Fibroblast of villous mesenchyme (primary cell): ENCODE measurements around the gene CACNA1A. TPM values are rescaled to one million over a fixed set of nuclear protein-coding genes. Genes with fewer than 3 reads are reported as not detected.
A peak's percentile ranks its signal among the peaks of the same experiment; 100 is the strongest.
"Not testable (repeated sequence)": the region's sequence is repeated elsewhere in the genome, so short reads cannot be mapped to it uniquely, and the experiment has no call there.

ENCODE experiments used
- DNase-seq: peaks from one replicate; pipeline ENCODE4 v3.0.0-alpha.2; 2010; ENCODE audit warnings: low read depth
- H3K4me3 ChIP-seq: 2 replicates; pipeline ENCODE4 v1.5.1; 2011; ENCODE audit warnings: low read depth, mild to moderate bottlenecking, low read length
- CTCF ChIP-seq: IDR thresholded peaks from 2 replicates; pipeline ENCODE4 v1.5.1; 2012; ENCODE audit warnings: low read depth, mild to moderate bottlenecking, low read length; ENCODE audit not compliant: insufficient read depth
- total RNA-seq: library from RNA; depleted of rRNA; stranded (reverse); fragments of >200 nt; gene quantifications from 2 replicates; pipeline ENCODE4 v1.2.3, GENCODE V29; 2012

CACNA1A gene
- total RNA-seq, 1 donor: 0.43 TPM

- peak; percentile 57 for DNase-seq
- TF ChIP-seq CTCF: peak; percentile 48
- no peak overlapping the region for H3K4me3 ChIP-seq
These were observed 243.8 kb downstream of the CACNA1A start for GRCh38 chr19:13262450-13262849.

- DNase-seq: peak; percentile 58
- TF ChIP-seq CTCF: no peak
- no peak overlapping the region for H3K4me3 ChIP-seq
These were observed 245.2 kb downstream of the CACNA1A start for GRCh38 chr19:13260883-13261653.

- no peak for TF ChIP-seq CTCF
- no peak for DNase-seq
- no peak overlapping the region for H3K4me3 ChIP-seq
These were observed 249.4 kb downstream of the CACNA1A start for GRCh38 chr19:13256918-13257317.

GRCh38 chr19:13256398-13256797, 249.9 kb downstream of the CACNA1A start:
- not testable (repeated sequence) for DNase-seq, H3K4me3 ChIP-seq

GRCh38 chr19:13255719-13256059, 250.6 kb downstream of the CACNA1A start:
- no peak for DNase-seq
- TF ChIP-seq CTCF: no peak
- H3K4me3 ChIP-seq: no peak overlapping the region

GRCh38 chr19:13255041-13255718, 251.1 kb downstream of the CACNA1A start:
- H3K4me3 ChIP-seq: no peak overlapping the region

More at GRCh38 chr19:13255041-13255718, 251.1 kb downstream of the CACNA1A start:
- no peak for DNase-seq
- no peak for TF ChIP-seq CTCF
